Lung (tissue), 12 donors: ENCODE measurements around the gene NOS1. TPM values are rescaled to one million over a fixed set of nuclear protein-coding genes. Genes with fewer than 3 reads are reported as not detected.

ENCODE experiments used
- ATAC-seq: fragments of 200-7000 bp; cut with Tn5 transposase; one replicate; pipeline ENCODE4 v1.9.1; 2020; ENCODE audit warnings: moderate number of reproducible peaks; ENCODE audit not compliant: insufficient read depth, low FRiP score
- DNase-seq, 3 donors: peaks; one replicate each; pipeline ENCODE4 v3.0.0-alpha.2; 2013 to 2017
- H3K27ac ChIP-seq, 2 donors: one replicate each; pipeline ENCODE4 v1.5.1; 2013; ENCODE audit warnings: mild to moderate bottlenecking in 2 of 2, moderate library complexity in 2 of 2, control low read depth in 1 of 2, inconsistent platforms in 1 of 2, low read depth in 1 of 2, low read length in 1 of 2
- H3K27me3 ChIP-seq, 3 donors: one replicate each; pipeline ENCODE4 v1.5.1; 2013; ENCODE audit warnings: low read length in 2 of 3; ENCODE audit not compliant: control insufficient read depth in 3 of 3, insufficient read depth in 3 of 3
- H3K36me3 ChIP-seq, 4 donors: one replicate each; pipeline ENCODE4 v1.5.1; 2013; ENCODE audit warnings: low read length in 4 of 4, mild to moderate bottlenecking in 1 of 4, moderate library complexity in 1 of 4; ENCODE audit not compliant: control insufficient read depth in 4 of 4, insufficient read depth in 4 of 4
- H3K4me1 ChIP-seq, 5 donors: one replicate each; pipeline ENCODE4 v1.5.1; 2013; ENCODE audit warnings: low read length in 5 of 5, mild to moderate bottlenecking in 2 of 5, moderate library complexity in 1 of 5; ENCODE audit not compliant: control insufficient read depth in 5 of 5, insufficient read depth in 5 of 5
- H3K4me3 ChIP-seq: one replicate; pipeline ENCODE4 v1.5.1; 2013; ENCODE audit warnings: mild to moderate bottlenecking, control low read depth, moderate library complexity
- H3K9ac ChIP-seq, 2 donors: one replicate each; pipeline ENCODE4 v1.5.1; 2013; ENCODE audit warnings: low read length in 2 of 2, control low read depth in 1 of 2; ENCODE audit not compliant: insufficient read depth in 1 of 2
- H3K9me3 ChIP-seq, 4 donors: one replicate each; pipeline ENCODE4 v1.5.1; 2013; ENCODE audit warnings: low read length in 3 of 4, mild to moderate bottlenecking in 1 of 4, moderate library complexity in 1 of 4; ENCODE audit not compliant: control insufficient read depth in 4 of 4, insufficient read depth in 3 of 4
- CTCF ChIP-seq: IDR thresholded peaks from 2 replicates; pipeline ENCODE4 v1.5.1; 2012; ENCODE audit warnings: mild to moderate bottlenecking; ENCODE audit errors: control extremely low read depth, extremely low read depth
- WGBS, 2 donors: extraction: QIAGEN DNeasy Blood & Tissue Kit; methylation state at CpG; one replicate each; pipeline ENCODE4 v1.1.7; 2013; 5-methylcytosine and 5-hydroxymethylcytosine counted together
- polyA plus RNA-seq, 2 donors: library from polyadenylated mRNA; stranded (reverse); fragments of 200-250 nt; gene quantifications; one replicate each; pipeline ENCODE4 v1.2.1, GENCODE V29; 2013
- total RNA-seq, 2 donors: library from RNA; depleted of rRNA in 1 of 2; stranded (reverse); fragments of >200 nt in 1 of 2; gene quantifications; one replicate each; pipeline ENCODE4 v1.2.1, GENCODE V29; 2014 to 2021
- donor health status: control.
- donor health status: control.
- donor health status: Bipolar disorder and iron deficiency.
- donor health status: healthy.
- donor health status: DM: yes; HTN: yes; CAD: no.

The NOS1 gene
- total and polyA plus RNA-seq, 4 donors = 0.25 to 2.4 (median 0.74) TPM

GRCh38 chr12:117360222-117360550 lies 1.2 kb downstream of the NOS1 start:
- 3 to 6% methylated on average over 23 of the region's 23 CpGs for WGBS, 2 donors
- TF ChIP-seq CTCF = no peak
- Histone ChIP-seq H3K36me3 (no peaks in the 10 kb centered on the region), H3K27ac (no peak overlapping the region), H3K4me1 (peaks cover 0 to 2% (median 0%) of the 10 kb centered on the region in 5 donors), H3K9ac (no peak overlapping the region), H3K27me3 (peaks cover 10 to 76% (median 57%) of the 10 kb centered on the region in 3 donors), H3K4me3 (peak overlapping the region; percentile 7), H3K9me3 (peaks cover 0 to 2% (median 0%) of the 10 kb centered on the region in 4 donors)
- DNase-seq = no peak
- no peak for ATAC-seq

- WGBS, 2 donors = 20 to 21% methylated on average over 42 of the region's 42 CpGs
- no peak for TF ChIP-seq CTCF
- no peak overlapping the region for H3K4me3 ChIP-seq
- ATAC-seq = no peak
- no peak overlapping the region for H3K27ac ChIP-seq
- peaks cover 0 to 2% (median 0%) of the 10 kb centered on the region in 4 donors for H3K9me3 ChIP-seq
- H3K27me3 ChIP-seq = peaks cover 10 to 68% (median 55%) of the 10 kb centered on the region in 3 donors
- H3K36me3 ChIP-seq = no peaks in the 10 kb centered on the region
- DNase-seq = no peak
- no peak overlapping the region for H3K9ac ChIP-seq
- H3K4me1 ChIP-seq = peaks cover 0 to 2% (median 0%) of the 10 kb centered on the region in 5 donors
Measured at GRCh38 chr12:117359029-117359845, 2.2 kb downstream of the NOS1 start.

- no peaks in the 10 kb centered on the region for H3K36me3 ChIP-seq
- ATAC-seq = no peak
- no peak for DNase-seq
- TF ChIP-seq CTCF = no peak
- no peak overlapping the region for H3K27ac ChIP-seq
- no peaks in the 10 kb centered on the region for H3K9me3 ChIP-seq
- peaks cover 0 to 2% (median 0%) of the 10 kb centered on the region in 5 donors for H3K4me1 ChIP-seq
- H3K9ac ChIP-seq = no peak overlapping the region
- no peak overlapping the region for H3K4me3 ChIP-seq
- peaks cover 9 to 59% (median 30%) of the 10 kb centered on the region in 3 donors for H3K27me3 ChIP-seq
- WGBS, 2 donors = 23 to 36% methylated on average over 1 of the region's 1 CpG
Measured at GRCh38 chr12:117356048-117356447, 5.4 kb downstream of the NOS1 start.
